SK-N-SH treated with all-trans-retinoic acid at 6 μM for 48 hours (cell line): ENCODE results near the gene FCHO2.
"Not testable (repeated sequence)": the region's sequence is repeated elsewhere in the genome, so short reads cannot be mapped to it uniquely, and the experiment has no call there.

ENCODE experiments used
- ATAC-seq: fragments of 200-7000 bp; cut with Tn5 transposase; 3 replicates; pipeline ENCODE4 v1.9.1; 2020; ENCODE audit warnings: mild to moderate bottlenecking, moderate library complexity
- ARNTL ChIP-seq: fragments of 450-650 bp; formaldehyde crosslinking; IDR thresholded peaks from 2 replicates; pipeline ENCODE4 v1.5.0; 2020; ENCODE audit warnings: low read depth, mild to moderate bottlenecking, moderate library complexity, borderline replicate concordance
- BACH2 ChIP-seq: fragments of 250-450 bp; sonication (Bioruptor Pico); IDR thresholded peaks from 2 replicates; pipeline ENCODE4 v1.9.0; 2021; ENCODE audit warnings: mild to moderate bottlenecking, borderline replicate concordance
- CSRNP3 ChIP-seq: fragments of 250-450 bp; sonication (Bioruptor Pico); IDR thresholded peaks from 2 replicates; pipeline ENCODE4 v1.5.1; 2021; ENCODE audit warnings: mild to moderate bottlenecking, moderate library complexity
- ESRRG ChIP-seq: fragments of 250-450 bp; sonication (Bioruptor Pico); IDR thresholded peaks from 2 replicates; pipeline ENCODE4 v1.6.1; 2021; ENCODE audit warnings: mild to moderate bottlenecking
- GLIS3 ChIP-seq: fragments of 250-450 bp; sonication (Bioruptor Pico); IDR thresholded peaks from 2 replicates; pipeline ENCODE4 v1.5.0; 2020; ENCODE audit warnings: mild to moderate bottlenecking, moderate library complexity
- ISL1 ChIP-seq: fragments of 250-450 bp; sonication (Bioruptor Pico); IDR thresholded peaks from 2 replicates; pipeline ENCODE4 v2.1.2; 2022; ENCODE audit warnings: mild to moderate bottlenecking, moderate library complexity
- OSR1 ChIP-seq: fragments of 250-450 bp; sonication (Bioruptor Pico); IDR thresholded peaks from 2 replicates; pipeline ENCODE4 v1.8.0; 2022; ENCODE audit warnings: moderate library complexity, mild to moderate bottlenecking, inconsistent platforms
- PPARA ChIP-seq: fragments of 250-450 bp; sonication (Bioruptor Pico); IDR thresholded peaks from 2 replicates; pipeline ENCODE4 v1.5.0; 2020; ENCODE audit warnings: mild to moderate bottlenecking, borderline replicate concordance
- RARB ChIP-seq: fragments of 250-450 bp; sonication (Bioruptor Pico); IDR thresholded peaks from 2 replicates; pipeline ENCODE4 v1.8.0; 2021; ENCODE audit warnings: mild to moderate bottlenecking, moderate library complexity
- SNAI2 ChIP-seq: fragments of 250-450 bp; sonication (Bioruptor Pico); IDR thresholded peaks from 2 replicates; pipeline ENCODE4 v1.5.0; 2020; ENCODE audit warnings: mild to moderate bottlenecking, moderate library complexity
- TCF4 ChIP-seq: fragments of 250-450 bp; sonication (Bioruptor Pico); IDR thresholded peaks from 2 replicates; pipeline ENCODE4 v1.8.0; 2021; ENCODE audit warnings: mild to moderate bottlenecking, moderate library complexity, borderline replicate concordance
- TOX ChIP-seq: fragments of 250-450 bp; sonication (Bioruptor Pico); IDR thresholded peaks from 2 replicates; pipeline ENCODE4 v1.8.0; 2021; ENCODE audit warnings: mild to moderate bottlenecking, moderate library complexity, borderline replicate concordance
- TSHZ2 ChIP-seq: fragments of 250-450 bp; sonication (Bioruptor Pico); IDR thresholded peaks from 2 replicates; pipeline ENCODE4 v1.5.0; 2020; ENCODE audit warnings: mild to moderate bottlenecking, moderate library complexity
- ZFP3 ChIP-seq: fragments of 250-450 bp; sonication (Bioruptor Pico); IDR thresholded peaks from 2 replicates; pipeline ENCODE4 v1.5.0; 2020; ENCODE audit warnings: mild to moderate bottlenecking, moderate library complexity
- ZFP30 ChIP-seq: fragments of 450-650 bp; formaldehyde crosslinking; IDR thresholded peaks from 2 replicates; pipeline ENCODE4 v1.5.0; 2022; ENCODE audit warnings: mild to moderate bottlenecking, moderate library complexity
- ZNF565 ChIP-seq: fragments of 450-650 bp; formaldehyde crosslinking; conservative IDR thresholded peaks from 2 replicates; pipeline ENCODE4 v1.5.0; 2020; ENCODE audit warnings: low read depth, mild to moderate bottlenecking, moderate library complexity
- ZNF70 ChIP-seq: fragments of 450-650 bp; formaldehyde crosslinking; IDR thresholded peaks from 2 replicates; pipeline ENCODE4 v1.5.0; 2020; ENCODE audit warnings: mild to moderate bottlenecking, moderate library complexity
- ZNF8 ChIP-seq: fragments of 450-650 bp; formaldehyde crosslinking; IDR thresholded peaks from 2 replicates; pipeline ENCODE4 v1.5.0; 2020; ENCODE audit warnings: mild to moderate bottlenecking, moderate library complexity
- TF ChIP-seq, protein P1 (sequence below): fragments of 250-450 bp; sonication (Bioruptor Pico); IDR thresholded peaks from 2 replicates; pipeline ENCODE4 v1.8.0; 2020; ENCODE audit warnings: mild to moderate bottlenecking, moderate library complexity, borderline replicate concordance

FCHO2 gene

GRCh38 chr5:73008831-73009230 lies 53.0 kb downstream of the FCHO2 start:
- ATAC-seq = no peak
- TF ChIP-seq ISL1 (CRISPR knock-in tag) = no peak
- no peak for TF ChIP-seq TSHZ2
- no peak for TF ChIP-seq CSRNP3 (CRISPR knock-in tag)
- no peak for TF ChIP-seq ZNF565 (CRISPR knock-in tag)
- TF ChIP-seq, protein P1, sequence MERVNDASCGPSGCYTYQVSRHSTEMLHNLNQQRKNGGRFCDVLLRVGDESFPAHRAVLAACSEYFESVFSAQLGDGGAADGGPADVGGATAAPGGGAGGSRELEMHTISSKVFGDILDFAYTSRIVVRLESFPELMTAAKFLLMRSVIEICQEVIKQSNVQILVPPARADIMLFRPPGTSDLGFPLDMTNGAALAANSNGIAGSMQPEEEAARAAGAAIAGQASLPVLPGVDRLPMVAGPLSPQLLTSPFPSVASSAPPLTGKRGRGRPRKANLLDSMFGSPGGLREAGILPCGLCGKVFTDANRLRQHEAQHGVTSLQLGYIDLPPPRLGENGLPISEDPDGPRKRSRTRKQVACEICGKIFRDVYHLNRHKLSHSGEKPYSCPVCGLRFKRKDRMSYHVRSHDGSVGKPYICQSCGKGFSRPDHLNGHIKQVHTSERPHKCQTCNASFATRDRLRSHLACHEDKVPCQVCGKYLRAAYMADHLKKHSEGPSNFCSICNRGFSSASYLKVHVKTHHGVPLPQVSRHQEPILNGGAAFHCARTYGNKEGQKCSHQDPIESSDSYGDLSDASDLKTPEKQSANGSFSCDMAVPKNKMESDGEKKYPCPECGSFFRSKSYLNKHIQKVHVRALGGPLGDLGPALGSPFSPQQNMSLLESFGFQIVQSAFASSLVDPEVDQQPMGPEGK (CRISPR knock-in tag) = no peak
- no peak for TF ChIP-seq GLIS3 (CRISPR knock-in tag)
- no peak for TF ChIP-seq OSR1 (CRISPR knock-in tag)
- TF ChIP-seq ZFP30 (CRISPR knock-in tag) = no peak
- TF ChIP-seq TCF4 (CRISPR knock-in tag) = no peak
- TF ChIP-seq ZFP3 (CRISPR knock-in tag) = no peak
- TF ChIP-seq ESRRG (CRISPR knock-in tag) = no peak
- no peak for TF ChIP-seq RARB
- no peak for TF ChIP-seq TOX (CRISPR knock-in tag)
- no peak for TF ChIP-seq ARNTL
- no peak for TF ChIP-seq ZNF8 (CRISPR knock-in tag)
- no peak for TF ChIP-seq ZNF70 (CRISPR knock-in tag)
- no peak for TF ChIP-seq PPARA (CRISPR knock-in tag)
- TF ChIP-seq, all 23 proteins: peak for 0

DNA sequence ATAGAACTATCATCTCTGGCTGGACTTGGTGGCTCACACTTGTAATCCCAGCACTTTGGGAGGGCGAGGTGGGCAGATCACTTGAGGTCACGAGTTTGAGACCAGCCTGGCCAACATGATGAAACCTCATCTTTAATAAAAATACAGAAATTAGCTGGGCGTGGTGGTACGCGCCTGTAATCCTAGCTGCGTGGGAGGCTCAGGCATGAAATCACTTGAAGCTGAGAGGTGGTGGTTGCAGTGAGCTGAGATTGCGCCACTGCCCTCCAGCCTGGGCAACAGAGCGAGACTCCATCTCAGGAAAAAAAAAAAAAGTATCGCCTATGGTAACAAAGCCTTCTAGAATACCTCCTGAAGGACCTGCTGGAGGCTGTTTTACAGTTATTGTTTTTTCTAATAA lies 55.8 kb downstream of the FCHO2 start:
- ATAC-seq = not testable (repeated sequence)

GRCh38 chr5:73018892-73019291 lies 63.1 kb downstream of the FCHO2 start:
- ATAC-seq = no peak
- TF ChIP-seq CSRNP3 (CRISPR knock-in tag) = no peak
- TF ChIP-seq, protein P1 (CRISPR knock-in tag) = no peak
- TF ChIP-seq ESRRG (CRISPR knock-in tag) = no peak

DNA sequence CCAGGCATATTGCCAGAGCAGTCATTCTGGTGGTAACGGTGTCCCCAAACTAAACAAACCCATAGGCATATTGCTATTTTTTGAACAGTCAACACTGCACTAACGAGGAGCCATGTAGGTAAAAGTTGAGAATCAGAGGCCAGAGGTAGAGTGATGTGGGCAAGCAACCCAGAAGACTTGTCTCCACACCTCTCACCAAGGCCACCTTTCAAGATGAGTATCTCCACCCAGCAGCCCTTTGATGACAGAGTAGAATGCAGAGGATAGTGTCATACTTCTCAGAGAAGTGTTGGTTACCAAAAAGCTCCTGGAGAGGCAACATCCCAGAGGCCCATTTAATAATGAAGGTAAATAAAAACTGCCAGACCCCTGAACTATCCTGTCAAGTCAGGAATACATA lies 63.9 kb downstream of the FCHO2 start:
- TF ChIP-seq ESRRG (CRISPR knock-in tag) (no peak), SNAI2 (CRISPR knock-in tag) (no peak), ARNTL (no peak), CSRNP3 (CRISPR knock-in tag) (no peak), BACH2 (CRISPR knock-in tag) (no peak), ZFP3 (CRISPR knock-in tag) (no peak), RARB (no peak), ZFP30 (CRISPR knock-in tag) (no peak), ISL1 (CRISPR knock-in tag) (no peak), PPARA (CRISPR knock-in tag) (no peak), GLIS3 (CRISPR knock-in tag) (no peak), ZNF8 (CRISPR knock-in tag) (no peak), TCF4 (CRISPR knock-in tag) (no peak)
- TF ChIP-seq, protein P1 (CRISPR knock-in tag) = no peak
- no peak for ATAC-seq
